ENCODE measurements around the gene ST8SIA1.

GRCh38 chr12:22332202-22332601, 2.3 kb downstream of the ST8SIA1 start:
- no peak for TF ChIP-seq CTCF (IDR thresholded peaks at IDR 0.05; ENCODE audit: low read depth, low read length, poor library complexity, severe bottlenecking)
- no peak for TF ChIP-seq EZH2phosphoT487 (IDR thresholded peaks at IDR 0.05; ENCODE audit: borderline replicate concordance, low read length)
